ENCODE data around the gene SCN1A. TPM values are rescaled to one million over a fixed set of nuclear protein-coding genes. Genes with fewer than 3 reads are reported as not detected.
"Not testable (repeated sequence)": the region's sequence is repeated elsewhere in the genome, so short reads cannot be mapped to it uniquely, and the experiment has no call there.

SCN1A gene
- polyA plus RNA-seq, 1 donor = 0.08 TPM

- no peak for DNase-seq (ENCODE audit: low read depth)
Measured at GRCh38 chr2:166081131-166081632, 46.6 kb downstream of the SCN1A start.

DNA sequence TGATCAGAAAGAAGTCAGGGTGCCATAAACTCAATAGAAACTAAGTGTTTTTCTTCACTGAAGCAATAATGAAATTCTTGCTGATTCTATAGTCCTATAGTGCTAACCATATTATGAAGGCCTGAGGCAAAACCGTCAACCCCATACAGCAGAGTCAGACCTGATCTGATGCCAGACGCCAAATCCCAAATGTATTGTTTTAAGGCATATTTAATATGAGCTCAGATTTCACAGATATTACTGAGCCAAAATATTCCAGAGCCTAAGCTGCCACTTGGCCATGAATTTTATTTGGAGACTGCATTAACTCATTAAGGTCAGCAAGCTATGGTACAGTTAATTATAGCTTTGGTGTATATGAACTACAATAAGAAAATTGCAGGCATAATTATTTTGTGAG, 53.4 kb downstream of the SCN1A start:
- DNase-seq (ENCODE audit: low read depth) = no peak

DNA sequence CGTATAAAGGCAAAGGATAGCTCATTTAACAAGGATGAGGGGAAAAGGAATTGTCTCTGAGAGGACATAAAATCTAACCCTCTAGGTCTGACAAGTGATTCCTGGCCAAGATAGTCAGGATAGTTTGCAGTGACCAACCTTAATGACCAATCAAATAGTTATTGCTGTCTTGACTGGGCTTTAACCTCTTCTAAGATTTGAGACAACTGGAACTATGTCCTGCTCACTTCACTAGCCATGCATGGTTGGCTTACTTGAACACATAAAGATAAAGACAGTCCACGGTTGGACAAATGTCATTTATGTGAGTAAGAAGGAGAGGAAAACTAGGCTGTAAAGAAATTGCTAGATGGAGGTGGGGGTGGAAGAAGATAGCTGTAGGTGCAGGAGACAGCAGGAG, 53.8 kb downstream of the SCN1A start:
- DNase-seq (ENCODE audit: low read depth) = no peak

GRCh38 chr2:166070231-166070630, 57.6 kb downstream of the SCN1A start:
- DNase-seq (ENCODE audit: low read depth) = no peak

DNA sequence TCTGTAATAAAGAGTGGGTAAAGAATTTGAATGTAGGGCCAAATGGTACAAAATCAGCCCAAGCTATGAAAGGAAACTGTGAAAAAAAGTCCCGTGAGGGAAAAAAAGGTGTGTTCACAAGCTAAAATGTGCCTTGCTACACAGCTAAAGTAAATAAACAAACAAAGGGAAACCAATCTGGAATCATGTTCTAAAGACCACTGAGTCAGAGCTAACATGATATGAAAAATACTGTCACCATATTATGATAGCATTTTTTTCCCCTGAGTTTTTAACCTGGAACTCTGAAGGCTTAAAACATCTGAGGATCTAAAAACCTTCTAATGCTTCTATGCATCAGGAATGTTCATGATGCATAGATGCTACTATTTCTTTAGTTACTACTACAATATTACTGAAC, 58.8 kb downstream of the SCN1A start:
- no peak for DNase-seq (ENCODE audit: low read depth)

DNA sequence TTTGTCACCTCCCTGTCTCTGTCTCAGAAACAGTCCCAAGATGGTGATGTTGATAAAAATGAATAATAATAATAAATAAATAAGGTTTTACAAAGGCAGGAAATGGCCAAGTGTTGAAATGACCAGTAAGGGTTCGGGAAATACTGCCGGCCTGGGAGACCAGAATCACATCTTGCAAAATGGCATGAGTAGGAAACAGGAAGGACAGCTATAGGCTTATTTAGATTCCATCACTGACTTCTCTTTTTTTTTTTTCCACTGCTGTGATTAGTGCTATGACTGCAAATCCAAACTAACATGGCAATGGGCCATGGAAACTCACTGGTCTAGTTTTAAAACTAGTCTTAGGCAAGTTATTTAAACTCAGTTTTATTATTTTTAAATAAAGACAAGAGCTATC, 60.6 kb downstream of the SCN1A start:
- DNase-seq (ENCODE audit: low read depth) = no peak

DNA sequence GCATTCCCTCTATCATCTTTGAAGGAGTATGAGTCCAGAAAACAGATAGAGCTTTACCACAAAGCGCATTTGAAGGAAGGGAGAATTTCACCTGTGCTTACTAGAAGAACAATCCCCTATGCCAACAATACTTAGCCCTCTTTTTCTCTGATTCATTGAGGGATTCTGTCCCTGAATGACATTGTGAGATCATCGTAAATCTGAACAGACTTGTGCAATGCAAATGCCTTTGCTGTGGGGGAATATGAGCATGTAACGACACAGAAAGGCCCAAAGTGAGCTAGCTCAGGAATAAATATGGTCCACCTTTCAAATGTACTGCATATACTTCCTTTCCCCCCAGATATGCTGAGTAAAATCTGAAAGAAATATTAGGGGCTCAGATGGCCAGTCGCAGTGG, 67.6 kb downstream of the SCN1A start:
- DNase-seq (ENCODE audit: low read depth) = no peak

DNA sequence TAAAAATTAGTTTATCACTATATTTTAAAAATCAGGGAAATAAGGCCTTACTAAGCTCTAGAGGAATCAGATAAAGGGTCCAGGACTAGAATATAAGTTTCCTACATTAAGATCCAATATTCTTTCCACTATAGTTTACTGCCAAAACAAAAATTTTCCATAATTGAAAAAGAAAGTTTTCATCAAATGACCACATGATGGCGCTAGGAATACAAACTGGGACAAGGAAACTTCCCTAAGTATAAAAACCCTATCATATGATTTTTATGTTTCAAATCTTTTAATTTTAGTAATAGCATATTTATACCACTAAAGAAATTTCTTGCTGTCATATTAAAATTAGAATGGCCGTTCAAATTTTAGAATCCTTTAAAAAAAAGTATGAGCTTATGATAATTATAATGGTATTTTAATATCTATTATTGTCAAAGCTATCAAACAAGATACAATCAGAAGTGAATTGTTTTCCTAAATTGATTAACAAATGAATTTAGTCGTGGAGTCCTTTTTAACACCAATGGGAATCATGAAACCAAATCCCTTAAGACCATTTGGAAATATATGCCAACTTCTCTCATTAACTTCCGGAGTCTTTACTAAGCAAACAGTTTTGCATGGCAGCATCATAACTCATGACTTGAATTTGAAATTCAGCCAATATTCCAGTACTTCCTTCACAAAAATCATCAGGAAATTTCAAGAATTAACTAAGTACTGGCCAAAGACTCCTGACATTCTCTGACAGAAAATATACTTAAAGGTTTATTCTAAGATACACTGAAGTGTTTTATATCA, 70.3 kb downstream of the SCN1A start:
- DNase-seq (ENCODE audit: low read depth) = peak; percentile 17

- no peak for DNase-seq (ENCODE audit: low read depth)
Measured at GRCh38 chr2:166044853-166045483, 82.9 kb downstream of the SCN1A start.

DNA sequence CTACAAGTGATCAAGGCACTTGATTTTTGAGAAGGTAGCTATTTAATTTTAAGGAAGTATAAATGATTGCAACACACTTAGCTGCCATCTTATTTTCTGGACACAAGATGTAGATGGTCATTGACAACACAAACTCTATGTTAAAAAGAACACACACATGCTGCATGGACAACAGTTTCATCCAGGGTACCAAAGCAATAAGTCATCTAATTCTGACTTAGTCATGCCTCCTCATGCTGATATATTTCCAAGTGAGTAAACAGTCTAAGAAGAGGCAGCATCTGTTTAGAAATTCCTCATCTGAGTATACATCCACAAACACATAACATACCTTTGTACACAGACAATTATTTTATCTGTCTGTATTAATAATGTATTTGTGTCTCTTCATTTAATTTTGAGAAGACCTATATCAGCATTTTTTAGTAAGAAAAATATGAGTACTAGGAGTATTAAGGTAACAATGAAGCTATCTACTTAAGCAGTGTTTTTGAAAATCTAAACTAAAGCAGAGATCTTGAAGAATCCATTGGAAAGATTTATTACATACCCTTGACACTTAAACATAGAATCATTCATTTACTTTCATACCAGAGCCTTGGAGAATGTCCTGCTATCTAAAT, 84.9 kb downstream of the SCN1A start:
- no peak for DNase-seq (ENCODE audit: low read depth)

DNA sequence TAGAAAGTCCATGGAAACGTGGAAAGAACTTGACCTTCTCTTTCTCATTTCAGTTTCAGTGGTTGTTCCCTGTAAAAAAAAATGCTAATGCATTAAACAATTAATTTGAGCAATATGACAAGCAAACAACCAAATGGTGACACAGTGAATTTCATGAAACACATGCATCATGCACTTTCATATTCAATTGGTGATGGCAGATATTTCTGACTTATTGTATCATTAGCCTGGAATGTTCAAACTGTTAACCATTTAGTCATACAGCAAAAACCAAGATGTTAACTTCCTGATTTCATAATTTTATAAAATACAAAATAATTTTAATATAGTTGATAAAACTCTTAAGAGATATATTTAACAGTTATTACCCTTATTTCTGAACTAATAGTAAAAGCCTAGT, 85.5 kb downstream of the SCN1A start:
- no peak for DNase-seq (ENCODE audit: low read depth)

- DNase-seq (ENCODE audit: low read depth) = no peak
Measured at GRCh38 chr2:166041613-166042012, 86.2 kb downstream of the SCN1A start.

GRCh38 chr2:166032361-166032760, 95.5 kb downstream of the SCN1A start:
- DNase-seq (ENCODE audit: low read depth) = no peak

GRCh38 chr2:166031054-166031453, 96.8 kb downstream of the SCN1A start:
- no peak for DNase-seq (ENCODE audit: low read depth)

DNA sequence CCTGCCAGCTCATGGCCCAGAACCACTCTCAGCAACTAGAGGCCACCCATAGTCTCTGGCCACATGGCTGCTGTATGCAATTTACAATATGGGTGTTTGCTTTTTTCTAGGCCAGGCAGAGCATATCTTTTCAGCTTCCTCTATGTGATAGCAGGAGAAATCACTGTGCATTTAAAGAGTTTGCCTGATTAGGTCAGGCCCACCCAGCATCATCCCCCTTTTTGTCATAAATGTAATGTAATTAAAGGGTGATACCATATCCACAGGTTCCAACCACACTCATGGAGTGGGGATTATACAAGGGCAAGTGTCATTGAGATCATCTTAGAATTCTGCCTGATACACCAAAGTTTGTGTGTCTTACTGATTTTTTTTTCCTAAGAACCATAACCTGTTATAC, 102.5 kb downstream of the SCN1A start:
- no peak for DNase-seq (ENCODE audit: low read depth)

GRCh38 chr2:166017208-166017607, 110.6 kb downstream of the SCN1A start:
- DNase-seq (ENCODE audit: low read depth) = no peak

GRCh38 chr2:166013878-166014277, 113.9 kb downstream of the SCN1A start:
- DNase-seq (ENCODE audit: low read depth) = no peak

DNA sequence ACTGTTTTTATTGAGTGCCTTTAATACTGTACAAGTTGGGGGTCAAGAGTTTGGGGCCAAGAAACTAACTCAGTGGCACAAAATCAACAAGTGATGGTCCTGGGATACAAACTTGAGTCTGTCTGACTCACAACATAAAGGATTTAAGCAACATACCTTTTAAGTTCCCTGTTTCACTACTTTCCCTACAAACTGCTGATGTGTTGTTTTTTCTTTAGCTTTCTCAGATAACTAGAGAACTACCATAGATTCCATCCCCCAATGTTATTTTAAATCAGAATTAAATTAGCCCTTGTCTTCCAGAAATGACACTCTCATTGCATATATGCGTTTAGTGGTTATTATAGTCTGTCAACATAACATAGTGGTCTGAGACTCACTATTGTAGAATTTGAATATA, 116.2 kb downstream of the SCN1A start:
- no peak for DNase-seq (ENCODE audit: low read depth)

DNA sequence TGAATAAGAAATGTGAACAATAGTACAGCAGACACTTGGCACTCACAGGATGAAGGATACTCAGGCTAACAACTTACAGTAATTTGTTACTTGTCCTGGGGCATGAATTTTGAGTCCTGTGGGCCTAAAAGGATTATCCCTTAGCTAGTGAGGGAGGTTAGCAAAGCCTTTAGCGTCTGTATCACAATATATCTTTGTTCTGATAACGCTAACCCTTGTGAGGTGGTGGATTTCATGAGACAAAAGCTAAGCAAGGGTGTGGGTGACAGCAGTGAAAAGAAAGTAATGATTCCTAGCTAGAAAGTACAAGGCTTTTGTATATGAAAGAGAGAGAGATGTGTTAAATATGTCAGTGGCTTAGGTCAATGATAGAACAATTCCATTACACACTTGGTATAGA, 127.4 kb downstream of the SCN1A start:
- DNase-seq (ENCODE audit: low read depth) = no peak

- no peak for DNase-seq (ENCODE audit: low read depth)
Measured at GRCh38 chr2:165990846-165991245, 137.0 kb downstream of the SCN1A start.

GRCh38 chr2:165989851-165990250, 138.0 kb downstream of the SCN1A start:
- DNase-seq (ENCODE audit: low read depth) = no peak

DNA sequence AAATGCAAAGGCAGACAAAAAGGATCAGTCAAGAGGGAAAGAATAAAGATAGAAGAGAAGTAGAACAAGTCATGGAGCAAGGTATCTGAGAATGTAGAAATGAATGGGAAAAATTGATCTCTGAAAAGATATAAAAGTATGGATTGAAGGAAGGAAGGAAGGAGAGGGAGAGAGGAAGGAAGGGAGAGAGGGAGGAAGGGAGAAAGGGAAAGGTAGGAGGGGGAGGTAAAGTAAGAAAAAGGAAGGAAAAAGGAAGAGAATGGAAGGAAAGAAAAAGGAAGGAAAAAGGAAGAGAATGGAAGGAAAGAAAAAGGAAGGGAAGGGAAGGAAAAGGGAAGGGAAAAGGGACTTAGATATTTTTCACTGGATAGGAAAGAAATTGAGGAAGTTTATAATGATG, 142.7 kb downstream of the SCN1A start:
- DNase-seq (ENCODE audit: low read depth) = no peak

- DNase-seq (ENCODE audit: low read depth) = not testable (repeated sequence)
Measured at GRCh38 chr2:165972161-165972560, 155.7 kb downstream of the SCN1A start.
